MM.1S (cell line): ENCODE measurements around the gene HPGDS.

Experiments
- CTCF ChIP-seq: fragments of 300-600 bp; sonication (generic); IDR thresholded peaks from 2 replicates; pipeline ENCODE4 v1.5.1; 2016; ENCODE audit warnings: antibody characterized with exemption, low read length, mixed read lengths
- EZH2 ChIP-seq: fragments of 300-600 bp; sonication (generic); optimal IDR thresholded peaks from 2 replicates; pipeline ENCODE3; 2017; ENCODE audit warnings: low read depth, mild to moderate bottlenecking, antibody characterized with exemption, low read length, mixed read lengths
- EZH2phosphoT487 ChIP-seq: fragments of 300-600 bp; sonication (generic); IDR thresholded peaks from 2 replicates; pipeline ENCODE4 v1.6.1; 2018; ENCODE audit warnings: antibody characterized with exemption, low read length

GRCh38 chr4:94352163-94352562 lies 9.5 kb upstream of the HPGDS start:
- TF ChIP-seq CTCF = no peak
- no peak for TF ChIP-seq EZH2
- TF ChIP-seq EZH2phosphoT487 = no peak
